Neuronal stem cell (in vitro differentiated cells): ENCODE measurements around the gene ELAVL4.

Experiments used
- DNase-seq: peaks from one replicate; pipeline ENCODE4 v3.0.0-alpha.2; 2013; ENCODE audit warnings: low spot score
- H2AFZ ChIP-seq: one replicate; pipeline ENCODE4 v1.6.1; 2013; ENCODE audit warnings: mild to moderate bottlenecking, low read length, inconsistent platforms
- H2AK5ac ChIP-seq: 2 replicates; pipeline ENCODE4 v1.6.1; 2013; ENCODE audit warnings: low read depth, mild to moderate bottlenecking, inconsistent platforms, low read length, moderate library complexity, mixed read lengths
- H2BK120ac ChIP-seq: 2 replicates; pipeline ENCODE4 v1.6.1; 2013; ENCODE audit warnings: low read depth, mild to moderate bottlenecking, inconsistent platforms, low read length, moderate library complexity, mixed read lengths
- H2BK12ac ChIP-seq: one replicate; pipeline ENCODE4 v1.6.1; 2013; ENCODE audit warnings: low read length, inconsistent platforms
- H2BK15ac ChIP-seq: 2 replicates; pipeline ENCODE4 v1.6.1; 2013; ENCODE audit warnings: mild to moderate bottlenecking, low read length, inconsistent platforms, mixed read lengths
- H2BK5ac ChIP-seq: one replicate; pipeline ENCODE4 v1.6.1; 2013; ENCODE audit warnings: inconsistent platforms, mild to moderate bottlenecking, low read length, moderate library complexity
- H3K14ac ChIP-seq: one replicate; pipeline ENCODE4 v1.6.1; 2013; ENCODE audit warnings: low read length, inconsistent platforms
- H3K18ac ChIP-seq: 2 replicates; pipeline ENCODE4 v1.6.1; 2013; ENCODE audit warnings: low read length, inconsistent platforms
- H3K23ac ChIP-seq: 2 replicates; pipeline ENCODE4 v1.6.1; 2013; ENCODE audit warnings: low read depth, mild to moderate bottlenecking, mixed read lengths, low read length, inconsistent platforms; ENCODE audit not compliant: poor library complexity
- H3K27ac ChIP-seq: replicated peaks from 3 replicates; pipeline ENCODE4 v1.5.1; 2013; ENCODE audit warnings: low read length, inconsistent platforms
- H3K27me3 ChIP-seq, 3 experiments: 2 replicates each; pipeline ENCODE4 v1.6.1; 2013; ENCODE audit warnings: low read length in 3 of 3, mild to moderate bottlenecking in 2 of 3, inconsistent platforms in 1 of 3, low read depth in 1 of 3, mixed read lengths in 1 of 3, moderate library complexity in 1 of 3; ENCODE audit not compliant: control insufficient read depth in 3 of 3, insufficient read depth in 3 of 3
- H3K36me3 ChIP-seq, 2 donors: replicated peaks in 1 of 2; 2 replicates each; pipeline ENCODE4 v1.6.1; 2013; ENCODE audit warnings: low read length in 2 of 2; ENCODE audit not compliant: control insufficient read depth in 2 of 2, insufficient read depth in 2 of 2
- H3K4ac ChIP-seq: 2 replicates; pipeline ENCODE4 v1.6.1; 2013; ENCODE audit warnings: inconsistent platforms, mild to moderate bottlenecking, low read length, moderate library complexity
- H3K4me1 ChIP-seq, 2 donors: 1 replicate in 1 of 2; 2 replicates in 1 of 2; pipeline ENCODE4 v1.6.1; 2013; ENCODE audit warnings: low read length in 2 of 2, low read depth in 1 of 2; ENCODE audit not compliant: control insufficient read depth in 2 of 2, insufficient read depth in 1 of 2
- H3K4me2 ChIP-seq: one replicate; pipeline ENCODE4 v1.6.1; 2013; ENCODE audit warnings: mild to moderate bottlenecking, low read length, inconsistent platforms; ENCODE audit not compliant: insufficient read depth, poor library complexity, severe bottlenecking
- H3K4me3 ChIP-seq, 2 donors: 2 replicates each; pipeline ENCODE4 v1.5.1; 2013; ENCODE audit warnings: low read length in 2 of 2, mild to moderate bottlenecking in 2 of 2, inconsistent platforms in 1 of 2, moderate library complexity in 1 of 2
- H3K79me1 ChIP-seq: one replicate; pipeline ENCODE4 v1.6.1; 2013; ENCODE audit warnings: low read depth, mild to moderate bottlenecking, inconsistent platforms, low read length, moderate library complexity
- H3K9ac ChIP-seq: one replicate; pipeline ENCODE4 v1.6.1; 2013; ENCODE audit warnings: mild to moderate bottlenecking, low read depth, low read length, inconsistent platforms; ENCODE audit not compliant: poor library complexity
- H3K9me3 ChIP-seq, 2 donors: replicated peaks in 1 of 2; 2 replicates each; pipeline versions ENCODE3 to v1.6.1; 2013; ENCODE audit warnings: low read length in 2 of 2, mild to moderate bottlenecking in 2 of 2, inconsistent platforms in 1 of 2, low read depth in 1 of 2, mixed read lengths in 1 of 2, moderate library complexity in 1 of 2; ENCODE audit not compliant: control insufficient read depth in 2 of 2, insufficient read depth in 1 of 2
- H4K8ac ChIP-seq: one replicate; pipeline ENCODE4 v1.6.1; 2013; ENCODE audit warnings: low read depth, mild to moderate bottlenecking, inconsistent platforms, low read length, moderate library complexity
- H4K91ac ChIP-seq: one replicate; pipeline ENCODE4 v1.6.1; 2013; ENCODE audit warnings: low read length, low read depth, mild to moderate bottlenecking, inconsistent platforms; ENCODE audit not compliant: poor library complexity
- WGBS, 2 donors: extraction: QIAGEN DNeasy Blood & Tissue Kit; methylation state at CpG; one replicate each; pipeline ENCODE4 v1.1.7; 2013; ENCODE audit warnings: missing lambda C conversion rate in 2 of 2, mixed read lengths in 1 of 2; ENCODE audit not compliant: insufficient read length in 2 of 2, insufficient replicate concordance in 1 of 2; ENCODE audit errors: extremely low coverage in 2 of 2; 5-methylcytosine and 5-hydroxymethylcytosine counted together

ELAVL4 gene

GRCh38 chr1:50140182-50140447, 31.4 kb downstream of the ELAVL4 start:
- no peak overlapping the region for H2AFZ ChIP-seq
- H2BK12ac ChIP-seq = no peak overlapping the region
- H2BK5ac ChIP-seq = no peak overlapping the region
- H2BK15ac ChIP-seq = no peak overlapping the region
- no peak overlapping the region for H3K4me3 ChIP-seq
- H3K23ac ChIP-seq = no peak overlapping the region
- no peak overlapping the region for H3K18ac ChIP-seq
- H2AK5ac ChIP-seq = no peak overlapping the region
- no peak overlapping the region for H4K8ac ChIP-seq
- H3K4me1 ChIP-seq = peaks cover 0 to 5% of the 10 kb centered on the region in 2 donors
- H4K91ac ChIP-seq = no peak overlapping the region
- no peaks in the 10 kb centered on the region for H3K27me3 ChIP-seq
- H3K79me1 ChIP-seq = no peaks in the 10 kb centered on the region
- no peak overlapping the region for H3K4ac ChIP-seq
- no peak overlapping the region for H3K27ac ChIP-seq
- no peak overlapping the region for H3K4me2 ChIP-seq
- no peak for DNase-seq
- WGBS, 2 donors = no CpG with 5 or more reads among the region's 1 CpG
- H3K9me3 ChIP-seq = no peaks in the 10 kb centered on the region
- no peak overlapping the region for H3K9ac ChIP-seq
- H2BK120ac ChIP-seq = no peak overlapping the region
- no peak overlapping the region for H3K14ac ChIP-seq
- H3K36me3 ChIP-seq = no peaks in the 10 kb centered on the region

GRCh38 chr1:50147191-50147850, 38.6 kb downstream of the ELAVL4 start:
- Histone ChIP-seq H4K91ac (no peak overlapping the region), H3K4me1 (no peaks in the 10 kb centered on the region), H3K79me1 (no peaks in the 10 kb centered on the region), H3K4me2 (no peak overlapping the region), H2BK15ac (no peak overlapping the region), H3K27ac (no peak overlapping the region), H3K9ac (no peak overlapping the region), H2BK12ac (no peak overlapping the region), H3K27me3 (no peaks in the 10 kb centered on the region), H3K23ac (no peak overlapping the region), H2AK5ac (no peak overlapping the region), H3K4me3 (no peak overlapping the region), H3K4ac (no peak overlapping the region), H2BK5ac (no peak overlapping the region), H3K18ac (no peak overlapping the region), H2AFZ (no peak overlapping the region), H4K8ac (no peak overlapping the region), H3K36me3 (no peaks in the 10 kb centered on the region), H3K9me3 (no peaks in the 10 kb centered on the region), H2BK120ac (no peak overlapping the region), H3K14ac (no peak overlapping the region)
- DNase-seq = no peak
- no CpG with 5 or more reads among the region's 4 CpGs for WGBS, 2 donors

- Histone ChIP-seq H4K8ac (no peak overlapping the region), H2BK12ac (no peak overlapping the region), H2AK5ac (no peak overlapping the region), H3K4ac (no peak overlapping the region), H3K14ac (no peak overlapping the region), H3K27ac (no peak overlapping the region), H3K4me3 (no peak overlapping the region), H3K9me3 (no peaks in the 10 kb centered on the region), H2BK5ac (no peak overlapping the region), H3K27me3 (no peaks in the 10 kb centered on the region), H3K36me3 (no peaks in the 10 kb centered on the region), H2BK15ac (no peak overlapping the region), H2AFZ (no peak overlapping the region), H3K18ac (no peak overlapping the region), H3K9ac (no peak overlapping the region), H2BK120ac (no peak overlapping the region), H3K4me1 (no peaks in the 10 kb centered on the region), H3K79me1 (no peaks in the 10 kb centered on the region), H4K91ac (no peak overlapping the region), H3K4me2 (no peak overlapping the region), H3K23ac (no peak overlapping the region)
- no peak for DNase-seq
- WGBS, 2 donors = no CpG with 5 or more reads among the region's 1 CpG
These were observed 39.6 kb downstream of the ELAVL4 start for GRCh38 chr1:50148142-50148923.

DNA sequence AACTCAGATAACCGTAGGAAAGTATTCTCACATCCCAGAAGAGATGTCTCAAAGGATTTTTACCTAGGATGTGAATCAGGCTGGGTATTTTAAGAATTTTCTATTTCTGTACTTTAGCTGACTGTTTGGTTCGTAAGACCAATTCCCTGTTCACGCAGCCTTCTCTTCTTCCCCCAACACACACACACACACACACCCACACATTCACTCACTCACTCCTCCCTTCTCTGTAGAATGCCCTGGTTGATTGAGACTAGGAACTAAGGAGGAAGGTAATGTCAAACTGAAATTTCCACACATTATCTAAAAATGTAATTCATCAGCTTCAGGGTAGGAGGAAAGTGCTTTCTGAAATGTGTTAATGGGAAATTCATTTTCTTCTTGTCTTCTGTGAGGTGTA, 43.5 kb downstream of the ELAVL4 start:
- Histone ChIP-seq H2BK12ac (no peak overlapping the region), H4K8ac (no peak overlapping the region), H3K9ac (no peak overlapping the region), H3K18ac (no peak overlapping the region), H3K4me2 (no peak overlapping the region), H2AFZ (no peak overlapping the region), H4K91ac (no peak overlapping the region), H3K4me1 (no peaks in the 10 kb centered on the region), H3K36me3 (no peaks in the 10 kb centered on the region), H2AK5ac (no peak overlapping the region), H3K23ac (no peak overlapping the region), H3K14ac (no peak overlapping the region), H2BK120ac (no peak overlapping the region), H3K9me3 (no peaks in the 10 kb centered on the region), H2BK15ac (no peak overlapping the region), H3K4ac (no peak overlapping the region), H3K4me3 (no peak overlapping the region), H3K27ac (no peak overlapping the region), H3K27me3 (no peaks in the 10 kb centered on the region), H3K79me1 (no peaks in the 10 kb centered on the region), H2BK5ac (no peak overlapping the region)
- no CpG with 5 or more reads among the region's 3 CpGs for WGBS, 2 donors
- DNase-seq = no peak
